GM06990 (cell line): ENCODE measurements around the gene TKTL2.

Experiments
- DNase-seq: peaks from one replicate; pipeline ENCODE4 v3.0.0-alpha.2; 2011; ENCODE audit not compliant: insufficient read length; ENCODE audit errors: extremely low read depth
- H3K27me3 ChIP-seq: replicated peaks from 2 replicates; pipeline ENCODE4 v1.6.0; 2011; ENCODE audit warnings: low read length; ENCODE audit not compliant: control insufficient read depth, insufficient read depth
- H3K36me3 ChIP-seq: 2 replicates; pipeline ENCODE4 v1.5.1; 2011; ENCODE audit warnings: low read length; ENCODE audit not compliant: control insufficient read depth, insufficient read depth
- H3K4me3 ChIP-seq: replicated peaks from 2 replicates; pipeline ENCODE4 v1.5.1; 2011; ENCODE audit warnings: low read depth, mild to moderate bottlenecking, control low read depth, low read length
- CTCF ChIP-seq: IDR thresholded peaks from 2 replicates; pipeline ENCODE4 v1.5.1; 2011; ENCODE audit warnings: low read length, control low read depth, mild to moderate bottlenecking, inconsistent platforms; ENCODE audit not compliant: insufficient read depth, poor library complexity, severe bottlenecking

The TKTL2 gene

GRCh38 chr4:163494360-163495241 lies 21.0 kb upstream of the TKTL2 start, which contains the start of gene TMA16:
TSS of gene TMA16 (plus strand) at chr4:163494690. CDS start at chr4:163494802, 112 bp downstream.
- Histone ChIP-seq H3K36me3 (no peaks in the 10 kb centered on the region), H3K27me3 (no peaks in the 10 kb centered on the region), H3K4me3 (peak within 1 kb of the TSS; percentile 87)
- no peak for TF ChIP-seq CTCF
- DNase-seq: peak; percentile 94

GRCh38 chr4:163493643-163494359 lies 20.2 kb upstream of the TKTL2 start:
- Histone ChIP-seq H3K27me3 (no peaks in the 10 kb centered on the region), H3K36me3 (no peaks in the 10 kb centered on the region), H3K4me3 (peak overlapping the region; percentile 87)
- peak; percentile 51 for DNase-seq
- no peak for TF ChIP-seq CTCF

GRCh38 chr4:163492951-163493504 lies 19.5 kb upstream of the TKTL2 start:
- H3K36me3 ChIP-seq: no peaks in the 10 kb centered on the region
- H3K4me3 ChIP-seq: peak overlapping the region; percentile 87
- DNase-seq: no peak
- TF ChIP-seq CTCF: no peak
- no peaks in the 10 kb centered on the region for H3K27me3 ChIP-seq

GRCh38 chr4:163489929-163490328 lies 16.4 kb upstream of the TKTL2 start:
- TF ChIP-seq CTCF: no peak
- Histone ChIP-seq H3K36me3 (no peaks in the 10 kb centered on the region), H3K27me3 (no peaks in the 10 kb centered on the region), H3K4me3 (no peak overlapping the region)
- no peak for DNase-seq

DNA sequence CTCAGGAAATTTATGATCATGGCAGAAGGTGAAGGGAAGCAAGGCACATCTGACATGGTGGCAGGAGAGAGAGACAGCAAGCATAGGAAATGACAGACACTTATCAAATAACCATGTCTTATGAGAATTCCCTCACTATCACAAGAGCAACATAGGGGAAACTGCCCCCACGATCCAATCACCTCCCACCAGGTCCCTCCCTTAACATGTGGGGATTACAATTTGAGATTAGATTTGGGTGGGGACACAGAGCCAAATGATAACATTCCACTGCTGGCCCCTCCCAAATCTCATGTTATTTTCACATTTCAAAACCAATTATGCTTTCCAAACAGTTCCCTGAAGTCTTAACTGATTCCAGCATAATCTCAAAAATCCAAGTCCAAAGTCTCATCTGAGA lies 12.8 kb upstream of the TKTL2 start:
- Histone ChIP-seq H3K27me3 (no peaks in the 10 kb centered on the region), H3K36me3 (no peaks in the 10 kb centered on the region), H3K4me3 (no peak overlapping the region)
- no peak for TF ChIP-seq CTCF
- no peak for DNase-seq
